H1 (cell line): ENCODE measurements around the gene IPO9. TPM values are rescaled to one million over a fixed set of nuclear protein-coding genes. Genes with fewer than 3 reads are reported as not detected.

ENCODE experiments used
- CTCF ChIA-PET: fragments of 300-600 bp; sonication (Branson Sonifier 250); formaldehyde crosslinking; loops from one replicate; lab custom pipeline; 2021; ENCODE audit not compliant: partially characterized antibody; lab: Charles Lee
- POLR2A ChIA-PET: fragments of 300-600 bp; sonication (Branson Sonifier 250); formaldehyde crosslinking; loops from one replicate; lab custom pipeline; 2021; ENCODE audit warnings: inconsistent platforms; ENCODE audit not compliant: partially characterized antibody; lab: Charles Lee
- DNase-seq, 2 experiments: peaks; one replicate each; pipeline versions ENCODE4 v3.0.0 to v3.0.0-alpha.2; 2010 to 2022; ENCODE audit warnings: low spot score in 2 of 2, low read depth in 1 of 2, mixed read lengths in 1 of 2
- FAIRE-seq: peaks from 2 replicates; lab custom pipeline; 2011; peaks lifted over from hg19 to GRCh38; lab: Jason Lieb, UNC
- H2AFZ ChIP-seq: 2 replicates; pipeline ENCODE4 v1.8.1; 2012; ENCODE audit warnings: low read length, inconsistent platforms
- H2AK5ac ChIP-seq: 2 replicates; pipeline ENCODE4 v1.6.1; 2013; ENCODE audit warnings: low read depth, low read length
- H2BK120ac ChIP-seq: replicated peaks from 2 replicates; pipeline ENCODE3; 2013; ENCODE audit warnings: low read depth, low read length, inconsistent platforms
- H2BK12ac ChIP-seq: 2 replicates; pipeline ENCODE4 v1.6.1; 2013; ENCODE audit warnings: low read depth, low read length
- H2BK15ac ChIP-seq: 2 replicates; pipeline ENCODE4 v1.6.1; 2013; ENCODE audit warnings: low read length
- H2BK20ac ChIP-seq: 2 replicates; pipeline ENCODE4 v1.6.1; 2013; ENCODE audit warnings: low read length
- H2BK5ac ChIP-seq: 2 replicates; pipeline ENCODE4 v1.6.1; 2013; ENCODE audit warnings: low read depth, low read length
- H3K14ac ChIP-seq: 2 replicates; pipeline ENCODE4 v1.6.1; 2013; ENCODE audit warnings: inconsistent platforms; ENCODE audit not compliant: insufficient read length
- H3K18ac ChIP-seq: 2 replicates; pipeline ENCODE4 v1.6.1; 2013; ENCODE audit warnings: low read length; ENCODE audit errors: extremely low read depth
- H3K23ac ChIP-seq: 2 replicates; pipeline ENCODE4 v1.6.1; 2013; ENCODE audit warnings: inconsistent platforms; ENCODE audit not compliant: insufficient read length
- H3K23me2 ChIP-seq: 2 replicates; pipeline ENCODE4 v1.6.1; 2013; ENCODE audit warnings: low read depth, low read length
- H3K27ac ChIP-seq: 2 replicates; pipeline ENCODE4 v1.6.1; 2011; ENCODE audit warnings: low read depth, low read length, inconsistent platforms
- H3K27me3 ChIP-seq, 4 experiments: replicated peaks in 1 of 4; 1 replicate in 1 of 4; 2 replicates in 3 of 4; pipeline versions ENCODE4 v1.6.1 to v1.8.1; 2011 to 2013; ENCODE audit warnings: low read length in 3 of 4, mild to moderate bottlenecking in 3 of 4, inconsistent platforms in 2 of 4, mixed read lengths in 2 of 4, moderate library complexity in 1 of 4; ENCODE audit not compliant: control insufficient read depth in 3 of 4, insufficient read depth in 3 of 4; ENCODE audit errors: extremely low read depth in 1 of 4
- H3K36me3 ChIP-seq, 4 experiments: 2 replicates each; pipeline versions ENCODE4 v1.6.1 to v1.8.1; 2011 to 2013; ENCODE audit warnings: mild to moderate bottlenecking in 4 of 4, low read length in 3 of 4, moderate library complexity in 2 of 4, control low read depth in 1 of 4, inconsistent platforms in 1 of 4; ENCODE audit not compliant: insufficient read depth in 4 of 4, control insufficient read depth in 2 of 4
- H3K4ac ChIP-seq: replicated peaks from 2 replicates; pipeline ENCODE3; 2013; ENCODE audit warnings: low read length, low read depth, mixed read lengths, inconsistent platforms; ENCODE audit not compliant: insufficient read length
- H3K4me1 ChIP-seq, 4 experiments: replicated peaks in 1 of 4; 1 replicate in 1 of 4; 2 replicates in 3 of 4; pipeline versions ENCODE4 v1.6.1 to v1.8.1; 2011 to 2013; ENCODE audit warnings: low read length in 3 of 4, inconsistent platforms in 2 of 4, mixed read lengths in 1 of 4; ENCODE audit not compliant: insufficient read depth in 4 of 4, control insufficient read depth in 3 of 4
- H3K4me2 ChIP-seq, 2 experiments: 2 replicates each; pipeline versions ENCODE4 v1.6.1 to v1.8.1; 2011 to 2013; ENCODE audit warnings: low read depth in 2 of 2, low read length in 2 of 2, control low read depth in 1 of 2, inconsistent platforms in 1 of 2, mild to moderate bottlenecking in 1 of 2; ENCODE audit not compliant: insufficient read depth in 1 of 2
- H3K4me3 ChIP-seq, 4 experiments: fragments of 200-600, 300-600 bp in 1 of 4; sonication (generic), shearing (Covaris generic), sonication (Bioruptor Twin) in 1 of 4; 2 replicates each; pipeline versions ENCODE4 v1.5.1 to v1.8.1; 2011 to 2016; ENCODE audit warnings: low read length in 4 of 4, low read depth in 3 of 4, control low read depth in 2 of 4, inconsistent platforms in 2 of 4, mild to moderate bottlenecking in 2 of 4, mixed read lengths in 1 of 4, moderate library complexity in 1 of 4; ENCODE audit not compliant: insufficient read depth in 2 of 4; ENCODE audit errors: extremely low read depth in 1 of 4
- H3K56ac ChIP-seq: replicated peaks from 2 replicates; pipeline ENCODE3; 2013; ENCODE audit warnings: low read depth, mild to moderate bottlenecking, mixed read lengths, low read length, inconsistent platforms; ENCODE audit not compliant: insufficient read length
- H3K79me1 ChIP-seq: 2 replicates; pipeline ENCODE4 v1.6.1; 2013; ENCODE audit warnings: low read depth, low read length, control low read depth
- H3K79me2 ChIP-seq, 2 experiments: 2 replicates each; pipeline versions ENCODE4 v1.6.1 to v1.8.1; 2012 to 2013; ENCODE audit warnings: low read length in 2 of 2, mild to moderate bottlenecking in 2 of 2, inconsistent platforms in 1 of 2; ENCODE audit not compliant: insufficient read depth in 2 of 2, control insufficient read depth in 1 of 2
- H3K9ac ChIP-seq, 4 experiments: replicated peaks in 1 of 4; 1 replicate in 1 of 4; 2 replicates in 3 of 4; pipeline versions ENCODE4 v1.6.1 to v1.8.1; 2011 to 2013; ENCODE audit warnings: low read depth in 3 of 4, low read length in 3 of 4, control low read depth in 2 of 4, mild to moderate bottlenecking in 2 of 4, moderate library complexity in 2 of 4, inconsistent platforms in 1 of 4; ENCODE audit errors: extremely low read depth in 1 of 4
- H3K9me3 ChIP-seq, 2 experiments: 2 replicates each; pipeline versions ENCODE4 v1.6.1 to v1.8.1; 2012 to 2013; ENCODE audit warnings: mild to moderate bottlenecking in 2 of 2, moderate library complexity in 2 of 2, control low read depth in 1 of 2, inconsistent platforms in 1 of 2, low read depth in 1 of 2, low read length in 1 of 2, mixed read lengths in 1 of 2; ENCODE audit not compliant: insufficient read depth in 2 of 2
- H4K20me1 ChIP-seq, 2 experiments: replicated peaks in 1 of 2; 2 replicates each; pipeline versions ENCODE3 to v1.8.1; 2011 to 2013; ENCODE audit warnings: inconsistent platforms in 2 of 2, low read length in 2 of 2, mild to moderate bottlenecking in 1 of 2; ENCODE audit not compliant: insufficient read depth in 2 of 2, control insufficient read depth in 1 of 2
- H4K5ac ChIP-seq: 2 replicates; pipeline ENCODE4 v1.6.1; 2013; ENCODE audit warnings: low read length, low read depth, mixed read lengths, inconsistent platforms; ENCODE audit not compliant: insufficient read length
- H4K8ac ChIP-seq: 2 replicates; pipeline ENCODE4 v1.8.0; 2013; ENCODE audit warnings: mild to moderate bottlenecking, moderate library complexity, low read length, inconsistent platforms; ENCODE audit not compliant: insufficient read depth; ENCODE audit errors: extremely low read depth
- H4K91ac ChIP-seq: replicated peaks from 2 replicates; pipeline ENCODE3; 2013; ENCODE audit warnings: low read length, mixed read lengths, inconsistent platforms; ENCODE audit not compliant: insufficient read length
- ASH2L ChIP-seq: fragments of 200-600, 300-600 bp; sonication (generic); IDR thresholded peaks from one replicate; pipeline ENCODE4 v1.7.1; 2017; ENCODE audit warnings: low read length
- BRCA1 ChIP-seq: IDR thresholded peaks from 2 replicates; pipeline ENCODE4 v1.6.1; 2012; ENCODE audit warnings: low read depth, low read length, improper control_type of control experiment
- CTCF ChIP-seq, 3 experiments: IDR thresholded peaks; 1 replicate in 2 of 3; 2 replicates in 1 of 3; pipeline versions ENCODE4 v1.5.1 to v1.6.1; 2011; ENCODE audit warnings: low read length in 3 of 3, mild to moderate bottlenecking in 3 of 3, inconsistent platforms in 2 of 3, low read depth in 1 of 3, moderate library complexity in 1 of 3; ENCODE audit not compliant: insufficient read depth in 1 of 3; ENCODE audit errors: control extremely low read depth in 1 of 3
- EGR1 ChIP-seq: IDR thresholded peaks from 2 replicates; pipeline ENCODE4 v1.6.1; 2011; ENCODE audit warnings: low read depth, low read length, borderline replicate concordance
- GTF2F1 ChIP-seq: IDR thresholded peaks from 2 replicates; pipeline ENCODE4 v1.6.1; 2012; ENCODE audit warnings: low read depth, low read length, improper control_type of control experiment, borderline replicate concordance
- HDAC2 ChIP-seq, 2 experiments: fragments of 300-600 bp in 1 of 2; sonication (generic) in 1 of 2; IDR thresholded peaks; 2 replicates each; pipeline ENCODE4 v1.6.1; 2011 to 2012; ENCODE audit warnings: low read depth in 2 of 2, low read length in 2 of 2, mild to moderate bottlenecking in 2 of 2, moderate library complexity in 2 of 2, borderline replicate concordance in 1 of 2, inconsistent platforms in 1 of 2
- HDAC6 ChIP-seq: IDR thresholded peaks from one replicate; pipeline ENCODE4 v1.7.1; 2012; ENCODE audit warnings: low read depth, mild to moderate bottlenecking, inconsistent platforms, low read length, moderate library complexity
- RAD21 ChIP-seq, 2 experiments: IDR thresholded peaks in 1 of 2; conservative IDR thresholded peaks in 1 of 2; 2 replicates each; pipeline ENCODE4 v1.6.1; 2011; ENCODE audit warnings: low read depth in 2 of 2, low read length in 2 of 2, improper control_type of control experiment in 1 of 2, inconsistent platforms in 1 of 2, mild to moderate bottlenecking in 1 of 2, moderate library complexity in 1 of 2
- SIRT6 ChIP-seq: IDR thresholded peaks from one replicate; pipeline ENCODE4 v1.7.1; 2012; ENCODE audit warnings: low read length, inconsistent platforms
- SUZ12 ChIP-seq: fragments of 200-600 bp; sonication (generic); IDR thresholded peaks from 2 replicates; pipeline ENCODE4 v1.6.1; 2012; ENCODE audit warnings: mild to moderate bottlenecking, inconsistent platforms, low read length, moderate library complexity, mixed read lengths
- ZNF274 ChIP-seq: IDR thresholded peaks from 2 replicates; pipeline ENCODE4 v1.7.0; 2012; ENCODE audit warnings: low read length, borderline replicate concordance; ENCODE audit errors: extremely low read depth
- WGBS, 2 experiments: shearing (Covaris generic) in 1 of 2; methylation state at CpG; one replicate each; pipeline versions ENCODE4 v1.1.6 to v1.1.7; 2013 to 2015; ENCODE audit warnings: low lambda C conversion rate in 2 of 2, mixed read lengths in 2 of 2, inconsistent platforms in 1 of 2, low coverage in 1 of 2, missing lambda C conversion rate in 1 of 2; ENCODE audit not compliant: insufficient replicate concordance in 2 of 2, insufficient coverage in 1 of 2, insufficient read length in 1 of 2; ENCODE audit errors: extremely low coverage in 1 of 2, missing lambda C conversion rate in 1 of 2; 5-methylcytosine and 5-hydroxymethylcytosine counted together
- polyA plus RNA-seq, 7 experiments: library from polyadenylated mRNA; depleted of rRNA in 3 of 7; stranded (reverse) in 5 of 7; unstranded in 2 of 7; fragments of >200 nt in 5 of 7; fragments of 200-250 nt in 2 of 7; gene quantifications; 1 replicate in 5 of 7; 2 replicates in 1 of 7; 4 replicates in 1 of 7; pipeline versions ENCODE4 v1.2.1 to v1.2.3, GENCODE V29; 2011 to 2013; ENCODE audit warnings: missing spikeins in 2 of 7, mixed read lengths in 2 of 7
- total RNA-seq: library from RNA; stranded (reverse); fragmentation: NEBNext Ultra II Directional; extraction: Animal tissue kit (Norgen Biotek cat#: 25700); gene quantifications from 2 replicates; pipeline ENCODE4 v1.2.1, GENCODE V29; 2021

The IPO9 gene
- total and polyA plus RNA-seq, 2 of the 8 experiments (the other 6 are each of a cell fraction or from before 2014, with no cell fraction given), result 61.0 to 122 TPM

GRCh38 chr1:201783572-201783971, 45.4 kb upstream of the IPO9 start:
- no peak overlapping the region for H3K18ac ChIP-seq
- no peak overlapping the region for H3K56ac ChIP-seq
- H2BK15ac ChIP-seq, result no peak overlapping the region
- POLR2A ChIA-PET, result no interaction called here
- no peaks in the 10 kb centered on the region for H3K23me2 ChIP-seq
- H3K9ac ChIP-seq, result no peak overlapping the region
- no peaks in the 10 kb centered on the region for H3K27me3 ChIP-seq
- H3K79me2 ChIP-seq, result no peaks in the 10 kb centered on the region
- peaks cover 24 to 67% (median 52%) of the 10 kb centered on the region in 4 experiments for H3K36me3 ChIP-seq
- no peak for DNase-seq
- no peak overlapping the region for H2BK5ac ChIP-seq
- H2BK12ac ChIP-seq, result no peak overlapping the region
- H2AFZ ChIP-seq, result no peak overlapping the region
- peaks cover 0 to 5% of the 10 kb centered on the region in 2 experiments; a peak in 2 of 4 replicates for H3K9me3 ChIP-seq
- H2BK20ac ChIP-seq, result no peak overlapping the region
- H4K91ac ChIP-seq, result no peak overlapping the region
- H3K27ac ChIP-seq, result no peak overlapping the region
- H2AK5ac ChIP-seq, result no peak overlapping the region
- H4K8ac ChIP-seq, result no peak overlapping the region
- no peaks in the 10 kb centered on the region for H3K4me1 ChIP-seq
- no peak for FAIRE-seq
- WGBS, 2 experiments, result 93% methylated on average over 6 of the region's 6 CpGs; no CpG with 5 or more reads in 1 of the 2 experiments
- H3K4ac ChIP-seq, result no peak overlapping the region
- H3K4me3 ChIP-seq, result no peak overlapping the region
- H3K4me2 ChIP-seq, result no peak overlapping the region
- no peaks in the 10 kb centered on the region for H3K79me1 ChIP-seq
- no peak overlapping the region for H4K5ac ChIP-seq
- H2BK120ac ChIP-seq, result no peak overlapping the region
- no peak overlapping the region for H3K23ac ChIP-seq
- H4K20me1 ChIP-seq, result no peaks in the 10 kb centered on the region
- CTCF ChIA-PET, result interaction anchor here (0.7 to 19.1 kb wide), 14 partner anchors 8 to 253 kb away, joined by 3 to 823 read pairs (median 6); no protein-coding TSS in a partner anchor
- H3K14ac ChIP-seq, result no peak overlapping the region
- TF ChIP-seq GTF2F1 (no peak), ZNF274 (no peak), HDAC2 (IDR thresholded peaks at IDR 0.05; ENCODE audit: borderline replicate concordance in 1 of 2, low read depth in 2 of 2, low read length in 2 of 2) (no peak), BRCA1 (no peak), CTCF (IDR thresholded peaks at IDR 0.05; ENCODE audit: control extremely low read depth in 1 of 3, insufficient read depth in 1 of 3, low read depth in 1 of 3, low read length in 3 of 3) (peak in 2 of 3 experiments; percentile 16 to 43; a peak in 3 of 4 replicates), EGR1 (no peak), SIRT6 (no peak), HDAC6 (no peak), SUZ12 (no peak), RAD21 (IDR thresholded peaks at IDR 0.05 in 1 of 2, conservative IDR thresholded peaks at IDR 0.05 in 1 of 2; ENCODE audit: low read depth in 2 of 2, low read length in 2 of 2) (peak; percentile 39 to 63; a peak in 3 of 4 replicates), ASH2L (no peak)
